ENCODE results near the gene ZFP3. TPM values are rescaled to one million over a fixed set of nuclear protein-coding genes. Genes with fewer than 3 reads are reported as not detected.

Gene ZFP3
- total and polyA plus RNA-seq, 2 donors (not counting 3 experiments of a cell fraction or from before 2014, with no cell fraction given) = 1.7 TPM

- no peak overlapping the region for H3K9ac ChIP-seq (replicated peaks; ENCODE audit: extremely low read depth, insufficient read depth, low read length)
- TF ChIP-seq POLR2AphosphoS5 (IDR thresholded peaks at IDR 0.05; ENCODE audit: insufficient read depth, low read depth, low read length) (no peak), JUN (IDR thresholded peaks at IDR 0.05; ENCODE audit: borderline replicate concordance, insufficient read depth, insufficient read length, low read depth) (no peak), EZH2 (IDR thresholded peaks at IDR 0.05; ENCODE audit: borderline replicate concordance, low read depth, low read length, severe bottlenecking) (no peak), MAX (IDR thresholded peaks at IDR 0.05; ENCODE audit: insufficient read depth, insufficient read length) (no peak), GATA2 (IDR thresholded peaks at IDR 0.05; ENCODE audit: insufficient read depth, insufficient read length, low read depth, low read length) (no peak), POLR2A (IDR thresholded peaks at IDR 0.05; ENCODE audit: low read depth, low read length) (no peak)
- H4K20me1 ChIP-seq (replicated peaks; ENCODE audit: control insufficient read depth, extremely low read depth, insufficient read depth, low read length) = no peaks in the 10 kb centered on the region
- H3K27me3 ChIP-seq (ENCODE audit: control insufficient read depth in 2 of 2, insufficient read depth in 2 of 2, low read length in 2 of 2) = peaks cover 4 to 20% of the 10 kb centered on the region in 2 experiments
- no peaks in the 10 kb centered on the region for H3K4me1 ChIP-seq (ENCODE audit: control insufficient read depth, extremely low read depth, insufficient read depth, low read length)
- H3K36me3 ChIP-seq (ENCODE audit: control insufficient read depth in 2 of 2, extremely low read depth in 1 of 2, insufficient read depth in 2 of 2, low read length in 2 of 2) = no peaks in the 10 kb centered on the region
- POLR2A ChIA-PET = no interaction called here
- H3K27ac ChIP-seq (ENCODE audit: insufficient read depth, low read depth, low read length) = no peak overlapping the region
- no peaks in the 10 kb centered on the region for H3K79me2 ChIP-seq (ENCODE audit: control insufficient read depth, insufficient read depth, low read length)
- intact Hi-C loops (cut with micrococcal nuclease) (no loop called here), dilution Hi-C loops (cut with MboI; ENCODE audit: extremely low pct_ligation_motif_present, low sequenced_read_pairs) (no loop called here)
- H3K4me2 ChIP-seq (ENCODE audit: insufficient read depth, low read length) = no peak overlapping the region
- no peak overlapping the region for H2AFZ ChIP-seq (ENCODE audit: low read depth, low read length)
- peaks cover 10% of the 10 kb centered on the region for H3K9me3 ChIP-seq (replicated peaks; ENCODE audit: control insufficient read depth, insufficient read depth, low read length)
- no peak overlapping the region for H3K4me3 ChIP-seq (replicated peaks in 1 of 3; ENCODE audit: insufficient read depth in 1 of 3, low read depth in 1 of 3, low read length in 3 of 3)
- no TSS peak for BruUV-seq (replicated peaks)
- CTCF ChIA-PET = no interaction called here
- FAIRE-seq (no peak), DNase-seq (ENCODE audit: low read depth, low spot score) (no peak)
- H3K9me1 ChIP-seq (replicated peaks; ENCODE audit: control insufficient read depth, extremely low read depth, insufficient read depth, low read length) = no peaks in the 10 kb centered on the region
Observed at GRCh38 chr17:5099271-5099670, 21.0 kb downstream of the ZFP3 start.

GRCh38 chr17:5100832-5101231 is 22.6 kb downstream of the ZFP3 start:
- Histone ChIP-seq H3K4me3 (replicated peaks in 1 of 3; ENCODE audit: insufficient read depth in 1 of 3, low read depth in 1 of 3, low read length in 3 of 3) (no peak overlapping the region), H3K36me3 (ENCODE audit: control insufficient read depth in 2 of 2, extremely low read depth in 1 of 2, insufficient read depth in 2 of 2, low read length in 2 of 2) (peaks cover 0 to under 1% of the 10 kb centered on the region in 2 experiments), H3K9ac (replicated peaks; ENCODE audit: extremely low read depth, insufficient read depth, low read length) (no peak overlapping the region), H3K4me1 (ENCODE audit: control insufficient read depth, extremely low read depth, insufficient read depth, low read length) (no peaks in the 10 kb centered on the region), H3K27ac (ENCODE audit: insufficient read depth, low read depth, low read length) (no peak overlapping the region), H3K79me2 (ENCODE audit: control insufficient read depth, insufficient read depth, low read length) (no peaks in the 10 kb centered on the region), H2AFZ (ENCODE audit: low read depth, low read length) (no peak overlapping the region), H3K9me1 (replicated peaks; ENCODE audit: control insufficient read depth, extremely low read depth, insufficient read depth, low read length) (no peaks in the 10 kb centered on the region), H3K27me3 (ENCODE audit: control insufficient read depth in 2 of 2, insufficient read depth in 2 of 2, low read length in 2 of 2) (peaks cover 4 to 16% of the 10 kb centered on the region in 2 experiments), H3K4me2 (ENCODE audit: insufficient read depth, low read length) (no peak overlapping the region), H4K20me1 (replicated peaks; ENCODE audit: control insufficient read depth, extremely low read depth, insufficient read depth, low read length) (peaks cover 2% of the 10 kb centered on the region), H3K9me3 (replicated peaks; ENCODE audit: control insufficient read depth, insufficient read depth, low read length) (peaks cover 7% of the 10 kb centered on the region)
- TF ChIP-seq GATA2 (IDR thresholded peaks at IDR 0.05; ENCODE audit: insufficient read depth, insufficient read length, low read depth, low read length) (no peak), POLR2AphosphoS5 (IDR thresholded peaks at IDR 0.05; ENCODE audit: insufficient read depth, low read depth, low read length) (no peak), JUN (IDR thresholded peaks at IDR 0.05; ENCODE audit: borderline replicate concordance, insufficient read depth, insufficient read length, low read depth) (no peak), FOS (IDR thresholded peaks at IDR 0.05; ENCODE audit: borderline replicate concordance, insufficient read depth, low read length) (no peak), POLR2A (IDR thresholded peaks at IDR 0.05; ENCODE audit: low read depth, low read length) (no peak), MYC (IDR thresholded peaks at IDR 0.05; ENCODE audit: low read depth, low read length) (no peak), EZH2 (IDR thresholded peaks at IDR 0.05; ENCODE audit: borderline replicate concordance, low read depth, low read length, severe bottlenecking) (no peak), MAX (IDR thresholded peaks at IDR 0.05; ENCODE audit: insufficient read depth, insufficient read length) (no peak)
- TF ChIP-seq, protein P1, sequence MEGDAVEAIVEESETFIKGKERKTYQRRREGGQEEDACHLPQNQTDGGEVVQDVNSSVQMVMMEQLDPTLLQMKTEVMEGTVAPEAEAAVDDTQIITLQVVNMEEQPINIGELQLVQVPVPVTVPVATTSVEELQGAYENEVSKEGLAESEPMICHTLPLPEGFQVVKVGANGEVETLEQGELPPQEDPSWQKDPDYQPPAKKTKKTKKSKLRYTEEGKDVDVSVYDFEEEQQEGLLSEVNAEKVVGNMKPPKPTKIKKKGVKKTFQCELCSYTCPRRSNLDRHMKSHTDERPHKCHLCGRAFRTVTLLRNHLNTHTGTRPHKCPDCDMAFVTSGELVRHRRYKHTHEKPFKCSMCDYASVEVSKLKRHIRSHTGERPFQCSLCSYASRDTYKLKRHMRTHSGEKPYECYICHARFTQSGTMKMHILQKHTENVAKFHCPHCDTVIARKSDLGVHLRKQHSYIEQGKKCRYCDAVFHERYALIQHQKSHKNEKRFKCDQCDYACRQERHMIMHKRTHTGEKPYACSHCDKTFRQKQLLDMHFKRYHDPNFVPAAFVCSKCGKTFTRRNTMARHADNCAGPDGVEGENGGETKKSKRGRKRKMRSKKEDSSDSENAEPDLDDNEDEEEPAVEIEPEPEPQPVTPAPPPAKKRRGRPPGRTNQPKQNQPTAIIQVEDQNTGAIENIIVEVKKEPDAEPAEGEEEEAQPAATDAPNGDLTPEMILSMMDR (IDR thresholded peaks at IDR 0.05; ENCODE audit: extremely low read depth in 1 of 2, insufficient read depth in 1 of 2, low read depth in 1 of 2, low read length in 2 of 2) = no peak
- no peak for DNase-seq (ENCODE audit: low read depth, low spot score)
- intact Hi-C loops (cut with micrococcal nuclease) = no loop called here
- BruUV-seq (replicated peaks) = no TSS peak
- no peak for FAIRE-seq
- ChIA-PET POLR2A (no interaction called here), CTCF (no interaction called here)
- dilution Hi-C loops (cut with MboI; ENCODE audit: extremely low pct_ligation_motif_present, low sequenced_read_pairs) = no loop called here
